Left lung (tissue), 10 donors: ENCODE data around the gene EMD. TPM values are rescaled to one million over a fixed set of nuclear protein-coding genes. Genes with fewer than 3 reads are reported as not detected.

Experiments used
- ATAC-seq: fragments of 200-7000 bp; cut with Tn5 transposase; one replicate; pipeline ENCODE4 v1.9.1; 2020; ENCODE audit warnings: moderate library complexity
- DNase-seq, 4 donors: peaks; one replicate each; pipeline ENCODE4 v3.0.0-alpha.2; 2013 to 2020
- H3K27ac ChIP-seq, 2 donors: fragments of 200-600 bp; sonication (generic) in 1 of 2; one replicate each; pipeline versions ENCODE4 v1.5.0 to v1.8.0; 2020 to 2021
- H3K27me3 ChIP-seq, 2 donors: fragments of 200-600 bp; sonication (generic) in 1 of 2; one replicate each; pipeline versions ENCODE4 v1.5.0 to v1.8.0; 2020 to 2021
- H3K36me3 ChIP-seq, 2 donors: fragments of 200-600 bp; sonication (generic) in 1 of 2; one replicate each; pipeline versions ENCODE4 v1.5.0 to v1.8.0; 2020 to 2021
- H3K4me1 ChIP-seq, 2 donors: fragments of 200-600 bp; one replicate each; pipeline ENCODE4 v1.8.0; 2021
- H3K4me3 ChIP-seq, 2 donors: fragments of 200-600 bp; sonication (generic) in 1 of 2; one replicate each; pipeline versions ENCODE4 v1.5.0 to v1.8.0; 2020 to 2021; ENCODE audit warnings: mild to moderate bottlenecking in 1 of 2
- H3K9me3 ChIP-seq, 2 donors: fragments of 200-600 bp; sonication (generic) in 1 of 2; one replicate each; pipeline versions ENCODE4 v1.5.0 to v1.8.0; 2020 to 2021
- intact Hi-C, 2 donors: fragments of 100-400 bp; cut with DNase I; formaldehyde crosslinking; loops; one replicate each; pipeline versions ENCODE4 v1.11.2 to v1.14.2; 2022
- polyA plus RNA-seq, 6 donors: library from polyadenylated mRNA; unstranded; fragments of 120-200 nt; gene quantifications; one replicate each; pipeline ENCODE4 v1.2.1, GENCODE V29; 2013; ENCODE audit not compliant: insufficient read length in 6 of 6
- total RNA-seq, 2 donors: library from RNA; stranded (reverse); fragmentation: NEBNext Ultra II Directional; extraction: Animal tissue kit (Norgen Biotek cat#: 25700); gene quantifications; one replicate each; pipeline ENCODE4 v1.2.1, GENCODE V29; 2021
- TF ChIP-seq, protein P1 (sequence below), 2 donors: fragments of 200-600 bp; sonication (generic) in 1 of 2; IDR thresholded peaks; one replicate each; pipeline versions ENCODE4 v1.5.0 to v1.8.0; 2021; ENCODE audit warnings: antibody characterized with exemption in 2 of 2
- donor health status: DM: no; HTN: yes; CAD: no.
- donor health status: DM: no; HTN: no; CAD: no.

Gene EMD
- total and polyA plus RNA-seq, 8 donors, result 50.1 to 77.1 (median 64.1) TPM

DNA sequence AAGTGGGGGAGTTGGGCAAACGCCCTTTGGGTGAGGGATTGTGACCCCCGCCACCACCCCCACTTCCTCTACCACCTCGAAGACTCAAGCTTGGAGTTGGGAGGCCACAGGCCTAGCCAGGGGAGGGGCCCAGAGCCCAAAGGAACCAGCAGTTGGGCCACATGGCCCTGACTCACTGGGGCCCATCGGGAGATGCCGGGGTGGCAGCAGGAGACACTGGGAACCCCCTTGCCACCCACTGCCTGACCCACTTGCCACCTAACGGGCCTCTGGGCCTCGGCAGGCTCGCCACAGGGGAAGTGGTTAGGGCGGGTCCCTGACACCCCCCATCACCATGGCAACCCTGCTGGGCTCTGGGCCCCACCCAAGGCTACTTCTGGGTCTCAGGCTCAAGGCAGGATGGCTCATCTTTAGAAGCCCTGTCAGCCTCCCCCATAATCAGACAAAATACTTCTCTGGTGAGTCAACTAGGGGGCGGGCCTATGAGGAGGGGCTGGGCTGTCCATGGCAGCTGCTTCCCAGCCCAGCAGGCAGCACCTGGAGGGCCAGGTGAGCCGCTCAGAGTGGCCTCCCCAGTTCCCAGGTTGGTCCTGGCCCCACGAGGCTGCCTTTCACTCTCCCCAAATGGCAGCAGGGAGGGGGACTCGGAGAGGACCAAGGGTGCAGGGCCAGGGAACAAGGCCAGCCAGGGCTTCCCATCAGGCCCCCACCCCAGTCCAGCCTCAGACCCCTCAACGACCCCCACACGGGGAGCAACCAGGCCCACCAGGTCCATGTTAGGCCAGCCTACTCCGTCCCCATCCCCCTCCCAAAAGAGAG, 10.3 kb upstream of the EMD start:
- Histone ChIP-seq H3K36me3 (peaks cover 0 to 44% of the 10 kb centered on the region in 2 donors), H3K27ac (peak overlapping the region; percentile 89 to 90), H3K9me3 (no peaks in the 10 kb centered on the region), H3K27me3 (no peaks in the 10 kb centered on the region), H3K4me1 (peaks cover 0 to 45% of the 10 kb centered on the region in 2 donors), H3K4me3 (peak overlapping the region; percentile 36 to 72)
- intact Hi-C loops, result no loop called here
- TF ChIP-seq, protein P1, sequence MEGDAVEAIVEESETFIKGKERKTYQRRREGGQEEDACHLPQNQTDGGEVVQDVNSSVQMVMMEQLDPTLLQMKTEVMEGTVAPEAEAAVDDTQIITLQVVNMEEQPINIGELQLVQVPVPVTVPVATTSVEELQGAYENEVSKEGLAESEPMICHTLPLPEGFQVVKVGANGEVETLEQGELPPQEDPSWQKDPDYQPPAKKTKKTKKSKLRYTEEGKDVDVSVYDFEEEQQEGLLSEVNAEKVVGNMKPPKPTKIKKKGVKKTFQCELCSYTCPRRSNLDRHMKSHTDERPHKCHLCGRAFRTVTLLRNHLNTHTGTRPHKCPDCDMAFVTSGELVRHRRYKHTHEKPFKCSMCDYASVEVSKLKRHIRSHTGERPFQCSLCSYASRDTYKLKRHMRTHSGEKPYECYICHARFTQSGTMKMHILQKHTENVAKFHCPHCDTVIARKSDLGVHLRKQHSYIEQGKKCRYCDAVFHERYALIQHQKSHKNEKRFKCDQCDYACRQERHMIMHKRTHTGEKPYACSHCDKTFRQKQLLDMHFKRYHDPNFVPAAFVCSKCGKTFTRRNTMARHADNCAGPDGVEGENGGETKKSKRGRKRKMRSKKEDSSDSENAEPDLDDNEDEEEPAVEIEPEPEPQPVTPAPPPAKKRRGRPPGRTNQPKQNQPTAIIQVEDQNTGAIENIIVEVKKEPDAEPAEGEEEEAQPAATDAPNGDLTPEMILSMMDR (IDR thresholded peaks at IDR 0.05), result no peak
- ATAC-seq, result peak; percentile 54
- DNase-seq, result peak in 3 of 4 donors; percentile 58 to 92 (median 91)

DNA sequence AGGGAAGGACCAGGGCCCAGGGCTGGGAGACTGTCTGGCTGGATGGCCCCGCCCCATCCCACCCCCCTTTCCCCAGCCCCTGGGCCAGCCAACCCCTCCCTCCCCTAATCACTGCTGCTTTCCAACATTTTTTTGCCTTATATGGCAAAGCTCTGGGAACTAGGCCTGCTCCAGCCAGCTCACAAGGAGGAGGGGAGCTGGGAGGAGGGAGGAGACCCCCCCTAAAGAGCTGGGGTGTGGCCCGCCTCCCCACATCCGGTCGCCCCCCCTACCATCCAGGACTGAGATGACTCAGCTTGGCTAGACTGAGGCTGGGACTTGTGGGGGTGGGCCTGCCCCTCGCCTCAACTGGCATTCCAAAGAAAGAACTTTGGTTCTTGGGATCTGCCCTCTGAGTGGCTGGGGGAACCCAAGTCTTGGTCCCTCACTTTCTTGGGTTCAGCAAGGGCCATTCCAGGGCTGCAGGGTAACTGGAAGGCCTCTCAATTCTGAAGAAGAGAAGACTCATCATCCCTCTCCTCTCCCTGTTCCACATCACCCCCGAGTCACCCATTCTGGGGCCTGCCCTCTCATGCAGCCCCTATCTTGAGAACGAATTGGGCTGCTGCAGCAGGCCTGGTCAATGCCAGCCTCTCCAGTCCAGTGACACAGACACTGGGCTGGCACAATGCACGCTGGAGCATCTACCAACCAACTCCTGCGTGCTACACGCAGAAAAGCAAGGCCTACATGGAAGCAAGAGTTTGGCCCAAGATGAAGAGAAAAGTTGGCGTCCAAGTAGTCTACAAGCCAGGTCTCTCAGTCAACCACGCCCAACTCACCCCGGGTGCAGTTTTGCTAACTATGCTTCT, 9.4 kb upstream of the EMD start:
- intact Hi-C loops, result no loop called here
- TF ChIP-seq, protein P1 (IDR thresholded peaks at IDR 0.05), result no peak
- Histone ChIP-seq H3K27ac (peak overlapping the region; percentile 89 to 90), H3K4me3 (peak overlapping the region; percentile 58 to 72), H3K4me1 (peaks cover 0 to 50% of the 10 kb centered on the region in 2 donors), H3K9me3 (no peaks in the 10 kb centered on the region), H3K27me3 (no peaks in the 10 kb centered on the region), H3K36me3 (peaks cover 0 to 35% of the 10 kb centered on the region in 2 donors)
- peak; percentile 45 for ATAC-seq
- DNase-seq, result peak; percentile 82 to 94 (median 88)

DNA sequence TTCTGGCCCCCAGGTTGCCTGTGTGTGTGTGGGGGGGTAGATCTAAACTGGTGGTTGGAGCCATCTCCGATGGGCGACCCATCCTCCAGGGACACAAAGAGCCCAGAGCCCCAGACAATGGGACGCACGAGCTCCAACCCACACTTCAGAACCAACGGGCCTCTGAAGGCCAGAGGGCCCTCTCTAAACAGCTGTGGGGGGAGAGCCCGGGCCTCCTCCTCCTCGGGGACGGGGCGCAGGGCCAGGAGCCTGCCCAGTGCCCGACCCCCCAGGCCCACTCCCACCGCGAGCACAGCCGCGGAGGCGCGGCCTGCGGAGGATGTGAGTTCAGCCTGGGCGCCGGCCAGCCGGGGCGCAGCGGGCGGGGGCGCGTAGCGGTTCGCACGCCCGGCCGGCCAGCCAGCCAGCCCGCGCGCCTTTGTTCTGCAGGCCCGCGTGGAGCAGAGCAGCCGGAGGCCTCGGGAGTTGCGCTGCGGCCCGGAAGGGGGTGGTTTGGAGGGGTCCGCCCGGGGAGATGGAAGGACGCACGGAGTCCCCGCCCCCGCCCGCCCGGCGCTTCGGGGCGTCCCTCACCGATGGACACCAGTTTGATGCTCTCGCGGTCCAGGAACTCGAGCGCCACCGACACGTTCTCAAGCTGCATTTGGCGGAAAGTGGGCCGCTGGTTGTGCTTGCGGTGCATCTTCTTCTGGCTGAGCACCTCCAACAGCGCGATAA, 8.6 kb upstream of the EMD start:
- peak overlapping the region; percentile 89 to 90 for H3K27ac ChIP-seq
- ATAC-seq (no peak), DNase-seq (no peak)
- intact Hi-C loops, result no loop called here
- no peaks in the 10 kb centered on the region for H3K27me3 ChIP-seq
- no peaks in the 10 kb centered on the region for H3K9me3 ChIP-seq
- H3K4me1 ChIP-seq, result peaks cover 0 to 51% of the 10 kb centered on the region in 2 donors
- peaks cover 0 to 27% of the 10 kb centered on the region in 2 donors for H3K36me3 ChIP-seq
- TF ChIP-seq, protein P1 (IDR thresholded peaks at IDR 0.05), result no peak
- peak overlapping the region; percentile 58 to 72 for H3K4me3 ChIP-seq

DNA sequence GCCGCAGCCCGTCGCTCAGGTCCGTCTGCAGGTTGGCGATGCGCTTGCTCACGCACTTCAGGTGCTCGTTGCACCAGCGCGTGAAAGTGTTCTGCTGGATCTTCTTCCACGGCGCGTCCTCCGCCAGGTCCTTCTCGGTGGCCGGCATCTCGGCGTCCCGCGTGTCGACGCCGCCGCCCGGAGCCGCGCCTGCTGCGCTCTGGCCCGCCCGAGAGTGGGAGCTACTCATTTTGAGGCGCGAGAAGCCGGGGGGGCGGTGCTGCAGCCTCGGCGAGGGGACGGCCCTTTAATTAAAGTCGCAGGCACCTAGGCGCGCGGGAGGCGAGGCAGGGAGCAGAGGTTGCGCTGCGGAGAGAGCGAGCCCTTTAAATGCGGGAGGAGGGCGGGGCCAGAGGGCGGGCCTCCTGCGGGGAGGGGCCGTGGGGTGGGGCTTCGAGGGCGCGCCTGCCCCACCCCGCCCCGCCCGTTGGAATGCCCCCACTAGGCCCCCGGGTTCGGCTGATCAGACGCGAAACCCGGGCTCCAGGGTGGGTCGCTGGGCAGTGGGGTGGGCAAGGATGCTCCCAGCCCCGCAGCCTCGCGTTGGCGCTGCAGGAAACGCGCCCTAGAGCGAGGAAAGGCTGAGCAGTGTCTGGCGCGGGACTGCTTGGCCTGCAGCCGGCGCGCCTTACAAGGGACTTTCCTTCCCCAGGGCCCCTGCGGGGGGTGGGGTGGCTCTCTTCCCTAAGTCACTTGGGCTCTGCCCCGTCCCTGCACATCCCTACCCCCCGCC, 7.9 kb upstream of the EMD start:
- Histone ChIP-seq H3K27me3 (no peaks in the 10 kb centered on the region), H3K4me3 (peak overlapping the region; percentile 58 to 72), H3K36me3 (peaks cover 0 to 20% of the 10 kb centered on the region in 2 donors), H3K4me1 (peaks cover 0 to 50% of the 10 kb centered on the region in 2 donors), H3K27ac (peak overlapping the region; percentile 89 to 90), H3K9me3 (no peaks in the 10 kb centered on the region)
- TF ChIP-seq, protein P1 (IDR thresholded peaks at IDR 0.05), result no peak
- DNase-seq (peak; percentile 85 to 97 (median 95)), ATAC-seq (peak; percentile 68)
- intact Hi-C loops, result no loop called here
